GM12801 (cell line): ENCODE results near the gene POLH.

Source experiments
- CTCF ChIP-seq: IDR thresholded peaks from one replicate; pipeline ENCODE4 v1.5.1; 2011; ENCODE audit warnings: control low read depth; ENCODE audit not compliant: insufficient read length; ENCODE audit errors: extremely low read depth

The POLH gene

DNA sequence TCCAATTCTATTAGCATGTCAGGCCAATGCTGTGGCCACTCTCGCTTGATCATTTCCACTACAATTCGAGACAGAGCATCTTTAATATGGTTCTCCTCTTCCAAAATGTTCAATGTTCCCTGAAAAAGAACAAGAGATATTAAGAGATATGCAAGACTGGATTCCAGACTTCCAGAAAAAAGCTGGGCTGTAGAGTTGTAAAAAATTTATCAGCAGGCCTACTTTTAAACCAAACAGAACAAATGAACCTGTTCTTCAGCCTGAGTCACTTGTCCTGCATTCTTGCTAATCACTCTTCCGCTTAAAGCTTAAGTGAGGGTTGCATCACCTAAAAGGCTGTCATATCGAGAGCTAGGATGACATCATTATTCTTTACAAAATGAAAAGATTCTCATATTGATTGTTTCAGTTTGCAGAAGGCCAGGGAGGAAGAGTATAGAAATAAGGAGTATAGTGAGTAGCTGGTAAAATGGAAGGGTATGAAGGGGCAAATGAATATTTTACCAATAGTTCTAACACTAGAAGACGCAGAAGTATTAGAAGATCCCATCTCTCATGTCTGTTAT, 5.0 kb upstream of the POLH start:
- TF ChIP-seq CTCF = no peak

- no peak for TF ChIP-seq CTCF
Measured at GRCh38 chr6:43572015-43572414, 4.0 kb upstream of the POLH start.

GRCh38 chr6:43575105-43575771, 747 bp upstream of the POLH start:
- TF ChIP-seq CTCF = no peak

GRCh38 chr6:43578748-43579147, 2.8 kb downstream of the POLH start:
- TF ChIP-seq CTCF = no peak

DNA sequence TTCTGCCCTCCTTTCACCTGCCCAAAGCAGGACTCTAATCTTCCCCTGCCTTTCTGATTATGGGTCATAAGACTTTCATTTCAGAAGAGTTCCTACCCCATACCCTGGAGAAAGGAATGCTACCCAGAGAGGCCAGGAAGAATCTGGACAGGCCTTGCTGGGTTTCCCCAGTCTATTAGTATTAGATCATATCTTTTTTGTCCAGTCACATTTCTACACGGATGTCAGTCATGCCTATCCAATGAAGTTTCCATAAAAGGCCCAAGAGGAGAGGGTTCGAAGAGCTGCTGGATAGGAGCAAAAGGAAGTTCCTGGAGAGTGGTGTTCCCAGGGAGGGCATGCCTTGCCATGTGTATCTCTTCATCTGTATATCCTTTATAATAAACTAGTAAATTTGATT, 3.2 kb downstream of the POLH start:
- TF ChIP-seq CTCF = no peak

- no peak for TF ChIP-seq CTCF
Measured at GRCh38 chr6:43582911-43583310, 6.9 kb downstream of the POLH start.

- no peak for TF ChIP-seq CTCF
Measured at GRCh38 chr6:43584892-43585570, 9.0 kb downstream of the POLH start.
